HG02763 (cell line): ENCODE results near the gene ZNF175.

Experiments used
- ATAC-seq: cut with Tn5 transposase; IDR thresholded peaks from one replicate; pipeline ENCODE4 v1.9.1; 2021; ENCODE audit warnings: mild to moderate bottlenecking, moderate library complexity; ENCODE audit not compliant: unreplicated experiment

Gene ZNF175

DNA sequence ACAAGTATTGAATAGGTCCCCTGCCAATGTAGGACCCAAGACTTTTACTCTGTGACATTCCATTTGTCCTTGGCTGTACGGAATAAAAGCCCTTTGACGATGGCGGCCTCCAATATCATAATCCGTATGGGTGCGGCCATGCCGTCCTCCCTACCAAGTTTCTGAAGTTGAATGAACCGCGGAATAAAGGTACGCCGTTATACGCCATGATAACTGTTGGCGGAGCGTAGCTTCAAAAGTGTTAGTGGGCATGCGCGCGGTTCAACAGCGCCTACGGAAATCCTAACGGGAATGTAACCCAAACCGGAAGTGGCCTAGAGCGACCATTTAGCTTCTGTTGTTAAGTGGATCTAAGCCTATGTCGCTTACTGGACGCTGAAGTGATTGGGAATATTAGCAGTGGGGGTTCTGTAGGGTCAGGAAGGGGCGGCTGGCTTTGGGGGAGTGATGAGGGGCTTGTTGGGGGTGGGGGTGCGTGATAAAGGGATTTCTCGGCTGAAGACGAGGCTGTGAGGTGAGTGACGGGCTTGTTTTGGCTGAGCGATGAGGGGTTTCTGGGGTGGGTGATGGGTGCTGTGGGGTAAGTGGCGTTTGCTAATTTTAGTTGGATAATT lies at the start of gene ZNF175:
TSS of gene ZNF175 (plus strand) at position 322 of the 614 bp plus-strand sequence. CDS start 2,047 bp downstream, outside the sequence.
- peak; percentile 92 for ATAC-seq

DNA sequence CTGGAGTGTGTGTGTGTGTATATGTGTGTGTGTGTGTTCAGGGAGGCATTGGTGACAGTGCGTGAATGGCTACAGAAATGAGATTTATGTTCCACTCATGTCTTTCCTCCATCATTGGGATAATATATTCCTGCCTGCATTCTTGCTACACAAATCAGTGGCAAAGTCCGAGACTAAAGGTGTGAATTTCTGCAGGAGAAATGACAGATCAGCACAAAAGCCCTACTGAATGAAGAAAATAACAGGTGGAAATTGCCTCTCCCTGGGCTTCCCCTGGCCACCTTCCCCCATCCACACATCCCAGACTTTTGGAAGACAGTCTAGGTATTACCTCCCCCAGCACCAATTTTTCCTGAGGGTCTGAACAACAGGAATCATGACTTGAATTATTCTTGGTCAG lies 49.7 kb upstream of the ZNF175 start:
- no peak for ATAC-seq

DNA sequence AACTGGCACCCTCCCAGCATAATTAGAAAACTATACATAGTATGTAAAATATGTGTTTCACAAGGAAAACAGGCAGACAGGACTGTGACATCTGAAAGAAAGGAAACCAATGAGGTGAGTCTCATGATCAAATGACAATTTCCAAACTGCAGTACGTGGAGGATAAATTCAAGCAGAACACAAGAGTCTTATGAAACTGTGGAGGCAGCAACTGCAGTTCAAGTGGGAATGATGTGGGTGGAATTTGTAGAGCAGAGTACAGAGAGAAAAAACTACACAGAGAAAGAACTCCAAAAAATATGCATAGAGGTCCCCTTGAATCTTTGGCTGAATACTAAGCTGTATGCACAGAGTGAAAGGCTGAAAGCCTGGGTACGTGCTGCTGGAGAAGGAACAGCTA lies 49.3 kb upstream of the ZNF175 start:
- ATAC-seq: no peak

DNA sequence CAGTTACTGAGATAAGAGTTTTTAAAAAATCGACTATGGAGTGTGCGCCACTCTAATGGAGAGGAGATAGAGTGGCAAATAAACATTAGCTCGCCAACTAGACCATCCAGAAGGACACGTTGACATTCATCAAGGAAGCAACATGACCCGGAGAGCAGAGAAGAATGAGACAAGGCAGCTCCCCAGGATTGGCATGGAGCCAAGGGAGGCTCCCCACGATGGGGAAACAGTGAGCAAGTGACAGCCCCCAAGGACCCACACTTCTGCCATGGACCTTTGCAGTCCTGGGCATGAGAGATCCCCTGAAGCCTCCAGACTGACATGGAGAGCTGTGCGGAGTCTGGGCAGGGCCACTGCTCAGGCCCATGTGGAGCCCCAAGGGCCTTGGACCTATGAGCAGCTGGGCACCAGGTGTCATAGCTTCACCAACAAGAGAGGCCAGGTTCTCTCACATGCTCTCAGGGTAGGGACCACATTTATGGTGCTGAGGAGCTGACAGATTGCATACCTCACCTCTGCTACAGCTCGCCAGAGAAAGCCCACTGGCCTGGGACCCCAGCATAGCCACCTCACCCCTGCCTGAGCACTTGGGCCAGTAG lies 46.3 kb upstream of the ZNF175 start:
- ATAC-seq: no peak

DNA sequence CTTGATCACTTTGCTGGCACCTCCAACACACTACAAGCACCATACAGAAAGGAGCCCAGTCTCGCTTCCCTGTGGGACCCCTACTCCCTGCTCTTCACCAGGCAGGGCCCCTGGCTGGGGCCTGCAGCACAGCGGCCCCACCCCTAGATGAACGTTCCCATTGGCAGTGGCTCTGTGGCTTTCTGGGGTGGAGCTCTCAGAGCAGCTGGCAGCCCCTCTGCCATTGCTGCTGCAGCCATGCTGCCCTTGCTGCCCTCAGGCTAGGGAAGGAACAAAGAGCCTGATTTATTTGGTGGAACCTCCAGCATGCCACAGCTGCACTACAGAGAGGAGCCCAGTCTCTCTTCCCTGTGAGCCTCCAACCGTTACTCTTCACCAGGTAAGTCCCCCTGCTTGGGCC lies 45.4 kb upstream of the ZNF175 start:
- no peak for ATAC-seq

DNA sequence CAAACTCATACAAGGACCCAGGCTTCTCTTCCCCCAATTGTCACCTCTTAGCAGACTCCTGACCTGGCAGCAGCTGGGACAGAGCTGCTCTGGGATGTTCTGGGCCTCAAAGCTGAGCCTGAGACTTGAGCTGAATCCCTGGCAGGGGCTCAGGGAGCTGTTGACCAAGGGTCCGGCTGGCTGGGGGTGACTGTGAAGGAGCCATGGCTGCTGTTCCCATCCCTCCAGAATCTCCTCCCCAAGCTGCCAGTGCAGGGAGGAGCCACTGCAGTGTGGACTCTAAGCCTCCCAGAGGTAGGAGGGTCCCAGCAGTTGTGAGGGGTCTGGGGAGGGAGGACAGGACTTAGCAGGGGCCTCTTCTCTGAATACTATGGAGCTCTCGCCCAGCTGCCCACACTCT lies 41.8 kb upstream of the ZNF175 start:
- no peak for ATAC-seq

DNA sequence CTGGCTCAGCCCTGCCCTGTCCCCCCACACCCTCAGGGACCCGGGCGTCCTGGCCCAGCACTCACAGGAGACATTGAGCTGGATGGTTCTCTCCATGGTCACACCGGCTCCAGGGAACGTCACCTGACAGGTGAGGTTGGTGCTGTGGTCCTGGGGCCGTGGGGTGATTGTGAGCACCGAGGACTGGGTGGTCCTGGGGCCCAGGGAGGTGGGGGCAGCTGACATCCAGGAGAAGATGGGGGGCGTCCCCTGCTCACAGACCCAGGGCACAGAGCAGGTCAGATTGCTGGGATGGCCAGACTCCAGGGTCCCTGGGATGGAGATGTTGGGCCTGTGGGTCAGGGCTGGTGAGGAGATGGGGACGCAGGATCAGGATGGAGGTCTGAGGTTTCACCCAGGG lies 40.5 kb upstream of the ZNF175 start:
- ATAC-seq: no peak

DNA sequence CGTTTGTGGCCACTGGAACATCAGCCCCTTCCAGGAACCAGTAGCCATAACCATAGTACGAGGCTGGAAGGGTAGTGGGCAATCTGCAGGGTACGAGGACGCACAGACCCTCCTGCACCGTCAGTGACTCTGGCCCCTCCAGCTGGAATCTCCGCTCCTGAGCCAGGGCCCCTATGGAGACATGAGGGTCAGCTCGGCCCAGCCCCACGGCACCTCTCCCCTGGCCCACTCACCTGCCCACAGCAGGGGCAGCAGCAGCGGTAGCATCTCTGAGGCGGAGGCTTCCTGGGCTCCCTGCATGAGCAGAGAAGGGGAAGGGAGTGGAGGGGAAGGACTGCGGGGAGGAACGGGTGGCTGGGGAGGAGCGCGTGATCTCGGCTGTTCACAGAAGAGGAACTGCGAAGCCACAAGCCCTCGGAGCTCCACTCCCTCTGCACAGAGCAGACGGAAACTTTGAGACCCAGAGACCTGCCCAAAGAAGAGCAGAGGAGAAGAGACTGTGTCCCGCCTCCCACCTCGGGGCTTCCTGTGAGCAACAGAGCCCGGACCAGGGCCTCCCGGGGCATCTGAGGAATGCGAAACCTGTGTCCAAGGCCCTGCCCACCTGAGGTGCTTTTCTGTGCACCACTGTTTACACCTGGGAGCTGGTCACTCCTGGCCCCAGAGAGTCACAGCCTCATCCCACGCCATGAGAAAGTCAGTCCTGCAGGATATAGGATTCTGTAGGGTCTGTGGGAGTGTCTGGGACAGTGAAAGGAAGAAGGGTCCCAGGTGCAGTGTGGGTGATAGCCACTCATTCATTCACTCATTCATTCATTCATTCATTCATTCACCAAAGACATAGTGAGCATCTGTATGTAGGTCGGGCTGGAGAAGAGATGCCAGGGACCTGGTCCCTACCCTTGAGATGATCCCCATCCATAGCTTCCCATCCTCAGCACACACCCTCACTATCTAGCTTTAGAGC lies 39.5 kb upstream of the ZNF175 start, which contains the start of gene SIGLEC6:
TSS of gene SIGLEC6 (minus strand) at position 322 of the 967 bp plus-strand sequence. CDS start at position 300, 22 bp downstream.
- ATAC-seq: peak; percentile 61

DNA sequence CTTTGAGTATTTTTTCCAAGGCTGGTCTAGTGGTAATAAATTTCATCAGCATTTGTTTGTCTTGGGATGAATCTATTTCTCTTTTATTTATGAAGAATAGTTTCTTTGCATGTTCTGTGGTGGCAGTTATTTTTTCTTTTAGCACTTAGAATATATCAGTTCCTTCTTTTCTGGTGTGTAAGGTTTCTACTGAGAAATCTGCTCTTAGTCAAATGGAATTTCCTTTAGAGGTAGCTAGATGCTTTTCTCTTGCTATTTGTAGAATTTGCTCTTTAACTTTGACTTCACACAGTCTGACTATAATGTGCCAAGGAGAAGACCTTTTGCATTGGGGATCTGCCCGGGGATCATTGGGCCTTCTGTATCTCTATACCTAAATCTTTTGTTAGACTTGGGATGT lies 35.5 kb upstream of the ZNF175 start:
- no peak for ATAC-seq

DNA sequence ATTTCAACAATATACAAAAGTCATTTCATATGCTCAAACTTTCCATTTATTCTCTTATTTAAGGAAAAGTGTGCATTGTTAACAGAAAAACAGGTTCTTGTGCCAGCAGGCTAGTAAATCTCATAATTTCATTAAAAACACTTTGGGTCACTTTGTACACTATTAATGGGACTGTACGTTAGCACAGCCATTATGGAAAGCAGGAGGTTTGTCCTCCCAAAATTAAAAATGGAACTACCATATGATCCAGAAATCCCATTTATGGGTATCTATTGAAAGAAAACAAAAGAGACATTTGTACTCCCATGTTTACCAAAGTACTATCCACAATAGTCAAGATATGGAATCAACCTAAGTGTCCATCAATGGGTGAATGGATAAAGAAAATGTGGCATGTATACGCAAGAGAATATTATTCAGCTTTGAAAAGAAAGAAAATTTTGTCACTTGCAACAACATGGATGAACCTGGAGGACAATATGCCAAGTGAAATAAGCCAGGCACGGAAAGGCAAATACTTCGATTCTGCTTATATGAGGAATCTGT lies 31.2 kb upstream of the ZNF175 start:
- ATAC-seq: no peak

DNA sequence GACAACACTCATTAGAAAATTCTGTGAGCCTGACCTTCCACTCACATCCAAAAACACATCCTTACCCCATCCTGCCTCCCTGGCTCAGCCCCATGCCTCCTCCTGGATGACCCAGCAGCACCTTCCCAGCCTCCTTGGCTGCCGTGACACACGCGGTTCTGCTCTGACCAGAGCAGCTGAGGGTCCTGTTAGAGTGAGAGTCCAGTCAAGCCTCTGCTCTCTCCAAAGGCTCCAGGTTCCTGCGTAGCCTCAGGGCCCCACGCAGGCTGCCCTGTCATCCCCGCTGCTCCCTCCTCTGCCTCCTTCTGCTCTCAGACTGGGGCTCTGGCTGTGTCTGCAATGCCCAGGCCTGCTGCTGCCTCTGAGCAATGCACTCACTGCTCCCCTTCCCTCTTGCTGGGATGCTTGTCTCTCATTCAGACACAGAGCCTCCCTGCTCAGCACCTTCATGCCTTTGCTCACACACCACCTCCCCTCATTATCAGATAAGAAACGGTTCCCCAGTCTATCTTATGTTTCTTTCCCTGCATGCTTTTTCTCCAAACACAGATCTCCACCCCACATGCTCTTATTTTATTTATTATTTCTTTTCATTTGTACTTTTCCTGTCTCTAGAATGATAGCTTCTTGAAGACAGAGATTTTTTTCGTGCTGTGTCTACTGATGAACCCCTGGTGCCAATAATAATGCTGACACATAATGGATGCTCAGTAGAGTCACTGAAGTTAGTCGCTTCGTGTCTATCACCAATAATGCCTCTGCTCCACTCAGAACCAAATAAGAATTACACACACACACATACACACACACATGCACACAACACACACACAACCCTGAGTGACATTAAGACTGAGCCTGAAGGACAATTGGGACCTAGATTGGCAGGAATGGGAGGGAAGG lies 29.4 kb upstream of the ZNF175 start:
- ATAC-seq: no peak

DNA sequence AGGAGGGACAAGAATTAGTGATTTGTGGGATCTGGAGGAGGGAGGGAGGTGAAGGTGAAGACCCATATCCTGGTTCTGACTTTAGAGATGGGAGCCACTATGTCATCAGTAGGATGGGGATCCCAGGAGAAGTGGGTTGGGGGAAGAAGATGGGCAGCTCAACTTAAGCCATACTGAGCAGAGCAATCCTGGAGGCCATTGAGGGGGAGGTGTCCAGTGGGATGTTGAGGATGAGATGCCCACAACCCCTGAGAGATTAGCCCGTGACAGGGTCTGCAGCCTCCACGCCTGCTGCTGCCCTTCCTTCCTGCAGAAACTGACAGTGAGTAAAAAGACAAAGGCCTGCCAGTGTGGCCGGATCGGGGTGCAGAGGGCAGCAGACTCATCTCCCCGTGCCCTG lies 28.4 kb upstream of the ZNF175 start:
- no peak for ATAC-seq

DNA sequence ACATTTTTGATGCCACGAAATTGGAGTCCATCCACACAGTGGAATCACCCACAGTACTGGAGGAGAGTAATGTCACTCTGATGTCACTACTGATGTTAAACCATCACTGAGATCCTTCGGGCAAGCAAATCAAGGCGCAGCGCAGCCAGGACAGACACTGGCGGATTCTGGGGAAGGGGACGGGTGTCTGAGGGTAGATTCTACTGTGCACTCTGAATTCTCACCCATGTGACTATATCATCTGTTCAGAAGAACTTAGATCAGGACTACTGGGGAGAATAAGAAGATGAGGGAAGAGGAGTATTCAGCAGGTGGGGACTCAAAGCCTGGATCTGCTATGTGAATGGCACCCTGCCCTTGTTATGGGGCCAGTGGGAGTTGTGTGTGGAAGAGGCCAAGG lies 27.0 kb upstream of the ZNF175 start:
- no peak for ATAC-seq

DNA sequence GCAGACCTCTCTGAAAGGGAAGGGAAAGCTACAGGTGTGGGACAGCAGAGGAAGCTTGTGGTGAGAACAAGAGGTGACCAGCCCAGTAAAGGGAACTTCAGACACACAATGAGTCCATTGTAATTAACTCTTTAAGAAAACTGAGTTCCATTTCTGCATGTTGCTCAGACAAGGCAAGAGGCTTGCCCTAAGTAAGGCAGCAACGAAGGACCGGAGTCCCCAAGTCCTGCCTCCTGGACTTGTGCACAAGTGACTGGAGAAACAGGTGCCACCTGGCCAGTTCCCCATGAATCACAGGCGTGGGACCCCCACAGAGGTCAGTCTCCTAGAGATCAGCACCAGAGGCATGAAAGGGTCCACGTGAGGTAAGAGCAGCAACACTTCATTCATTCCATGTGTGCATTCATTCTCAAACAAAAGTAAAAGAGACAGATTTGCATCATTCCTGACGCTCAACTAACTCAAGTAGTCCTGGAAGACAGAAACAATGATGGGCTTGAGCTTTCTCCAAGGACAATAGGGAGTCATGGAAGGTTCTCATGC lies 24.9 kb upstream of the ZNF175 start:
- no peak for ATAC-seq

DNA sequence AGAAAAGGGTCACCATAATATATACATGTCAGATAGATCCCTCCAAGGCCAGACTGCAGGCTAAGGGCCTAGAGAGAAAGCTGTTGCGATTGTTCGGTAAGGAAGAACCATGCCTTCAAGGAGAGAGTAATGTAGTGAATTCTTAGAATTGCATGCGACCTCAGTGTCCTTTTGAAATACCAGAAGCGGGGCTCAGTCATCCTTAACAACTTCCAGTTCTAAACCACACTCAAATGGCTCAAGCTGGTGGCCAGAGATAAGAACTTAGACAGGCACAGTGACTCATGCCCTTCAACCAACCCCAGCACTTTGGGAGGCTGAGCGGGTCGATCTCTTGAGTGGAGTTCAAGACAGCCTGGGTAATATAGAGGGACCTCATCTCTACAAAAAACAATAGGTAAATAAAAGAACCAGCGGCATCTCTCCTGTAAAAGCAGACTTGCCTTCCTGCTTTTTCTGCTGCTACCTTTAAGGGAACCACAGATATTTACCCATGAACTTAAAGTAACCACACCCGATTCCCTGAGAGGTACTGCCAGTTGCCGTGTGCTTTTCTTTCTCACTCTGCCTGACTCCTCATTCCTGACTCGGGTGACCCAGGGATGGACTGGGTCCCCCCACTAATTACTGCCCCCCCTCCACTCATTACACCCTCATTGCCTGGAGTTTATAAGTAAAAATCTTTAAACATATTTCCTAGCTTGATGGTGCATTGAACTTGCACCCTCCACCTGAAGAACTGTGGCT lies 24.3 kb upstream of the ZNF175 start:
- no peak for ATAC-seq

DNA sequence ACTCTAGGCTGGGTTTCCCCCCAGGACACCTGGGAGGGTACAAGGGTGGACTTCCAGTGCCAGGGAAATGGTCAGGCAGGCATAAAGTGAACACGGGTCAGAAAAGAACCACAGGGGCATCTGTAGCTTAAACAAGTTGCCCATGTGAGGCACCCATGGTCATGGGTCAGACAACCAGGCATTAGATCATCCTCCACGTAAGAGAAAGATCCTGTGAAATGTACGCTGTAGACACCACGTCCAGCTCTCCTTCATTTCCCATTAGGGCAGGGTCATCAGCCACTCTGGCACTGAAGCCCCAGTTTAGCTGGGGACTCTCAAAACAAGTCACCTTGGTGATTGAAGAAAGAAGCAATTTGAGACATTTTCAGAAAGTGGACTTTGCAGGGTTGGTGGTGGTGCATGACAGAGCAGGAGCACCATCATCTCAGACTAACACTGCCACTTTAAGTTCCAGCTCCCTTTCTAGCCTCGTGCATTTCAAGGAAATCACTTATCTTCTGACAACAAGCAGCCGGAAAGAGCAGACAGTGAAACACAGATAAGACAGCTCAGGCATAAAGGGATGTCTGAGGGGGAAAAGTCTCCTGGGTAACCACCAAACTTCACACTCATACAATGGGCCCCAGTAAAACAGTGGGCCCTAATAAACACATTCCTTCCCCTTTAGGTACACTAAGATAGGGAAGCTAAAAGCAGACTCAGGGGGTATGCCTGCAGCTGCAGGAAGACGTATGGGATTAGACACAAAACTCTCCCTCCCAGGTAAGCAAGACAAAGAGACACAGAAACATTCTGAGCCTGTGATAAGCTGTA lies 23.5 kb upstream of the ZNF175 start:
- ATAC-seq: no peak

DNA sequence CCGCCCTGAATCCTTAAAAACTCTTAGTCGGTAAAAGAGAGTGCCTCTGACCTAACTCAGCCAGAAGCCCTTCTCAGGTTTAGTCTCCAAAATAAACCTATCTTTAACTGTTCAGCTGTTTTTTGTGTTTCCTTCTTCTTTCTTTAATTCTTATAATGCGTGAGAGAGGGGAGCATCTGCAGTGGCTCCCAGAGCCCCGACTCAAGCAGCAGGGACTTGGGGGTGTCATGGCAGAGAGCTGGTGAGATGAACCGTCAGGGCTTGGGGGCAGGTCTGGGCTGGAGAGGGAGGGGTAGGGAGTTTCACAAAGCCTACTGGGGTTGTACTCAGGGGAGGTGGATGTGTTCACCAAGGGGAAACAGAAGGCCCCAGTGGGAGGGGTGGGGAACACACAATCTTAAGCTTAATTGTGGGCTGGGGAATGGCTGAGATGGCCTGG lies 22.9 kb upstream of the ZNF175 start:
- ATAC-seq: no peak

DNA sequence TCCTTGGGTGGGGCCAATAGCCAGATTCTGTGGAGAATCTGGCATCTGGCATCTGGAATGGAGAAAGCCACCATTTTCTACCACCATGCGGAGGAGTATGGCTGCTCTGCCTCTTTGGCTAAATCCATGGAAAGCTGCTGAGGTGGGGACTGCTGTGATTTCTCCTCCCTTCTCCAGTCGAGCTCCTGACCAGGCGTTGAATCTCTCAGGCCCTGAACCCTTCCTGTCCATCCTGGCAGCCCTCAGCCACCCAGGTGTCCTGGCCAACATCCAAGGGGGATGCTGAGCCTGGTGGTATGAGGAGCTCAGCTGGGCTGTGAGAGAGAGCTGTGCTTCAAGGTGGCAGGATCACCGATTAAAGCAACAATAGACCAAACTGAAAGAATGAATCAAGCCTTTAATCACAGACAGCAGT lies 22.2 kb upstream of the ZNF175 start:
- ATAC-seq: no peak
